Renal pelvis (tissue), 4 donors: ENCODE measurements around the gene KCNQ4. TPM values are rescaled to one million over a fixed set of nuclear protein-coding genes. Genes with fewer than 3 reads are reported as not detected.

Experiments
- DNase-seq: peaks from one replicate; pipeline ENCODE4 v3.0.0-alpha.2; 2013
- polyA plus RNA-seq, 3 donors: library from polyadenylated mRNA; unstranded; fragments of 120-200 nt; gene quantifications; one replicate each; pipeline ENCODE4 v1.2.1, GENCODE V29; 2013; ENCODE audit not compliant: insufficient read length in 3 of 3

The KCNQ4 gene
- polyA plus RNA-seq, 3 donors, result 2.1 to 2.5 (median 2.5) TPM

GRCh38 chr1:40753142-40753882, 30.3 kb upstream of the KCNQ4 start:
- DNase-seq, result no peak

DNA sequence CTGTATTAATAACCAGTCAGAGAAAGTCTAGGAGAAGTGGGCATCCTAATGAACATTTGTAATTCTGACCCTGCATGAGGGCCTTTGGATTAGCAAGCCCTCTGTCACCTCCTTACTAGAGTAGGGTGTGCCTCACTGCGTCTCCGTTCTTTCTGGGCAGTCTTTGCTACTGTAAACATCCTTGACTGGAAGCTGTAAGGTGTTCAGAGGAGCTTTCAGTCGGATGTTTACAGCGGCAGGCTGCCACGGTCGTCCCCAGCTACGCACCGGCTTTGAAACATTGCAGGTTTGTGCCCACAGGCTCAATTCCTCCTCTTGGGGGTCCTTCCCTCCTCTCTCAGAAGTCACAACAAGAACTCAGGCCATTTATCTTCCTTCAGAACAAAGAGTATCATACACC, 29.4 kb upstream of the KCNQ4 start:
- no peak for DNase-seq

- DNase-seq, result no peak
Measured at GRCh38 chr1:40755067-40755466, 28.5 kb upstream of the KCNQ4 start.

- no peak for DNase-seq
Measured at GRCh38 chr1:40756523-40756922, 27.1 kb upstream of the KCNQ4 start.

DNA sequence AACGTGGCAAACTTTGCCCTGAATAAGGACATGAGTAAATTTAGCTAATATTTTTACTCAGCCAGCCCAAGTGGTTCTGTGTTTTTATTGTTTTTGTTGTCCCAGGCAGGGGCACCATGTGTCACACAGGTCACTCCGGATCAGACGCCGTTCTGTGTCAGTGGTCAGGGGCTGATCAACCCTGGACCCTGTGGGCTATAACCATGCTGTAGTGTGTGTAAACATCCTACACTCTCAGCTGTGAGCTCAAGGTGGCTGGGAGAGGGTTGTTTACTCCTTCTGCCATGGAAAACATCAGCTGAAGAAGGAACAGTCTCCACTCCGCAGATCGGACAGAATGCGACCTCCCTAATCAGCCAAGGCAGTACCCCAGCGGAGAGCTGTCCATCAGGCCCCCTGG, 26.5 kb upstream of the KCNQ4 start:
- DNase-seq, result no peak

DNA sequence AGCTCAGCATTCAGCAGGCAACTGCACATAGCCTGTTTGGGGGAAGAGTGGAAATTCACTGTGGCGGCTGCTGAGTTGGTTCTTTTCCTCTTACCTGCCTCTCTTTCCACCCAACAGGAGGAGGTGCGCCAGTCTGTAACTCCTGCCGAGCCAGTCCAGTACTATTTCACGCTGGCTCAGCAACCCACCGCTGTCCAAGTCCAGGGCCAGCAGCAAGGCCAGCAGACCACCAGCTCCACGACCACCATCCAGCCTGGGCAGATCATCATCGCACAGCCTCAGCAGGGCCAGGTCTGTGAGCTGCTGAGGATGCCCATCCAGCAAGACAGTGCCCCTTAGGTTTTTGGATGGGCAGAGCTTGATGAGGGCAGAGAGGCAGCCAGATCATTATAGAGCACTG, 25.6 kb upstream of the KCNQ4 start:
- DNase-seq, result no peak

DNA sequence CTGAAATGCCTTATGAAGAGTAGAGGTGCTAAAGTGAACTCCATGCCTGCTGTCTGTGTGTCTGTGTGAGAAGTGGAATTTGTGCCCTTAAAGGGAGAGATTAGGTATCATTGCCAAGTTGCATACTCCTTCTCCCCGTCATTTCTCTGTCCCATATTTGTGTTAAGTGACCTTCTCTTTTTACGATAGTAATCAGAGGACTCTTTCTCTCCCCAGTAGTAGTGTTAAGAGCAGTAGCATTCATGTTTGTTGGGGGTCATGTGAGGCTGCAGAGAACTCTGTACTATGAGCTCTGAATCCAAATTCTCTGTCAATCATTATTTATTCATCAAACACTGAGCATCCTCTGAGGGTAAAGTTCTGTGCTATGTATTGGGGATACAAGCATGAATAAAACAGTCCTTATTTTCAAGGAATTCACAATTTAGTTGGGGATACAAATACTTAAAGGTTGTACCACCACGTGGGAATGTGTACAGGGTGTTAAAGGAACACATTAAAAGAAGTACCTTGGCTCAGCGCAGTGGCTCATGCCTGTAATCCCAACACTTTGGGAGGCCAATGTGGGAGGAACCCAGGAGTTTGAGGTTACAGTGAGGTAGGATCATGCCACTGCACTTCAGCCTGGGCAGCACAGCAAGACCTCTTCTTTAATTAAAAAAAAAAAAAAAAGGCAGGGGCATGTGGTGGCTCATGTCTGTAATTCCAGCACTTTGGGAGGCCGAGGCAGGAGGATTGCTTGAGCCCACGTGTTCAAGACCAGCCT, 24.8 kb upstream of the KCNQ4 start:
- no peak for DNase-seq

DNA sequence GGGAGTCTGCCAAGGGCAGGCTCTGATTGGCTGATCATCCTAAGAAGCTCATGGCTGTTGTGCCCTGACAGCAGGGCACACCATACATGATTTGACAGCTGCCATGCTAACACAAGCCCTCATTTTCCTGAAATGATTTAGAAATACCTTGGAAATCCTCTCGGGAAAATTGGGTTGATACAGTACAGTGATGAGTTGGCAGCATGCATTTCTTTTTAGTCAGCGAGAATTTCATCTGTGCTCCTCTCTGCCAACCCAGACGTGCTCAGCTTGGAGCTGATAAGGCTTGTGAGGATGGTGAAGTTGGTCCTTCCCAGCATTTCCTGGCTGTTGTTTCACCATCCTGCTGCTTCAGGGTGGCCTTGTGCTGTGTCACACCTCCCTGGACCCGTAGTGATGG, 22.6 kb upstream of the KCNQ4 start:
- no peak for DNase-seq

GRCh38 chr1:40762144-40762923, 21.3 kb upstream of the KCNQ4 start:
- no peak for DNase-seq

- DNase-seq, result no peak
Measured at GRCh38 chr1:40763742-40764532, 19.6 kb upstream of the KCNQ4 start.

DNA sequence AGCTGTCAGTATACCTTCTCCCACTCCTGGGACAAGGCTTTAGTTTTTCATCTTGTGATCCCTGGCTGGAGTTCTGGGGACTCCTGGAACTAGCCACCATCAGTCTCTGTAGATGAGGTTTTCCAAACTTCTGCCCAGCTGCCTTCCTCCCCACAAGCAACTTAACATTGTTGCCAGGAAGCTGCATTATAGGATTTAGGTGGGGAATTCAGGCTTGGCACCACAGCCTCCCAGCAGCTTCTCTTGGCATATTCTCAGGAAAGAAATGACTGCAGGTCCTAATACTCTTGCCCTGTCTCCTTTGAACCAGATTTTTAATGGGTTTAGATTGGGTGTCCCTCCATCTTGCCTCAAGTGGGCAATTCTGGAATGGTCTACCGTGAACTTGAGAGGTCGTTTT, 18.6 kb upstream of the KCNQ4 start:
- DNase-seq, result no peak

GRCh38 chr1:40766017-40766416, 17.6 kb upstream of the KCNQ4 start:
- DNase-seq, result no peak

DNA sequence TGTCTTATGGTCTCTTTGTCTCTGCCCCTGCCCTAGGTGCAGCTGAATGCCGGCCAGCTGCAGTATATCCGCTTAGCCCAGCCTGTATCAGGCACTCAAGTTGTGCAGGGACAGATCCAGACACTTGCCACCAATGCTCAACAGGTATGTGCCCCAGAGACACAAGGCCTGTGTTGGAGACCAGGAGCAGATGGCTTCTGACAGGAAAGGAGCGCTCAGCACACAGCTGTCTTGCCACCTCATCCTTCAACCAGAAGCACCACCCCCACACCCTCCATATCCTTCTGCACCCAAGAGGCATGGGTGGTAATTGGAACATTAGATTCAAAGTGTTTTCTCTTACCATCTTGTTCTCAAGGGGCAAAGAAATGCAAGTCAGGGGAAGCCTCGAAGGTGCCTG, 17.0 kb upstream of the KCNQ4 start:
- DNase-seq, result no peak

- DNase-seq, result no peak
Measured at GRCh38 chr1:40768146-40768990, 15.2 kb upstream of the KCNQ4 start.

- DNase-seq, result no peak
Measured at GRCh38 chr1:40769815-40770214, 13.8 kb upstream of the KCNQ4 start.

- DNase-seq, result no peak
Measured at GRCh38 chr1:40770296-40771070, 13.1 kb upstream of the KCNQ4 start.

DNA sequence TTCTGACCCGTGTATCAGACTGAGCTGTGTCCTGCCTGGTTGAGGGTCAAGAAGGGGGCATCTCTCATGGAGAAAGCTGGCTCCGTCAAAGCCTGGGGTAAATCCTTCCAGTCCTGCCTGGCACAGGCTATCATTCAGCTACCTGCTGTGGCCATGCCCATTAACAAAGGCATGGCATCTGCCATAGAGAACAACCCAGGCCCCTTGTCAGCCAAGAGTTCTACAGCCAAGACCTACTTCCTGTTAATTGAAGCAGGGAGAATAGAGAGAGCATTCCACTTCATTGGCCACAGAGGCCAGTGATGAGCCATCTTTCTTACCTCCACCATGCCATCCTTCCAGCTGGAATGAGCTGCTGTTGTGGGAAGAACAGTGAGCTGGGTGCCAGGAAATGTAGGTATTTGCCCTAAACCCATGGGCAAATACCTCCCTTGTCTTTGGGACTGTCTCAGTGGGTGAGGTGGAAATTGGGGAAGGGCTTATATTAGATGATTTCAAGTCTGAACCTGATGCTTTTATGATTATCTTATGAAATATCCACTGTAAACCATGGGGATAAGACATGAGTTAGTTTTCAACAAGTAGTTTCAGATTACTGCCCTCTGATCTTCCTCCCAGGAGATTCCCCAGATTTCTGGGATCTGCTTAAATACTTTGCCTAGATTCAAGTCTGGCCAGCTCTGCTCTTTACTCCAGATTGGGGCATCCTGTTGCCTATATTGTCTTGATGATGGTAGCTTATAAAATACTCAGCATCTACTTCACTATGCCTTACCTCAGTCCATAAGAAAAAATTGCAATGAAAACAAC, 11.2 kb upstream of the KCNQ4 start:
- no peak for DNase-seq

GRCh38 chr1:40773748-40774265, 9.8 kb upstream of the KCNQ4 start:
- no peak for DNase-seq
